BJ (cell line): ENCODE measurements around the gene CD244. TPM values are rescaled to one million over a fixed set of nuclear protein-coding genes. Genes with fewer than 3 reads are reported as not detected.

ENCODE experiments used
- CTCF ChIA-PET: fragments of 350-600 bp; formaldehyde crosslinking; extraction: SDS; loops from one replicate; lab custom pipeline; 2021; ENCODE audit warnings: antibody characterized with exemption, inconsistent platforms; lab: Yijun Ruan, JAX
- POLR2A ChIA-PET: fragments of 300-600 bp; sonication (Branson Sonifier 250); formaldehyde crosslinking; extraction: SDS; loops from one replicate; lab custom pipeline; 2021; ENCODE audit warnings: antibody characterized with exemption; lab: Charles Lee
- DNase-seq: peaks from one replicate; pipeline ENCODE4 v3.0.0-alpha.2; 2011; ENCODE audit warnings: low read depth
- H3K27me3 ChIP-seq: 2 replicates; pipeline ENCODE4 v1.6.0; 2011; ENCODE audit warnings: low read length; ENCODE audit not compliant: control insufficient read depth, insufficient read depth
- H3K36me3 ChIP-seq: 2 replicates; pipeline ENCODE4 v1.5.1; 2011; ENCODE audit warnings: low read length; ENCODE audit not compliant: control insufficient read depth, insufficient read depth
- H3K4me3 ChIP-seq: 2 replicates; pipeline ENCODE4 v1.5.1; 2011; ENCODE audit warnings: low read depth, mild to moderate bottlenecking, control low read depth, low read length
- CTCF ChIP-seq: IDR thresholded peaks from 2 replicates; pipeline ENCODE4 v1.5.1; 2011; ENCODE audit warnings: low read depth, mild to moderate bottlenecking, control low read depth, inconsistent platforms, low read length, moderate library complexity; ENCODE audit not compliant: insufficient read depth
- polyA plus RNA-seq: library from polyadenylated mRNA; depleted of rRNA; stranded (reverse); fragments of >200 nt; gene quantifications from 2 replicates; pipeline ENCODE4 v1.2.3, GENCODE V29; 2011

The CD244 gene
- polyA plus RNA-seq, 1 experiment: not detected

GRCh38 chr1:160830321-160831153 is 32.1 kb downstream of the CD244 start:
- H3K27me3 ChIP-seq: no peaks in the 10 kb centered on the region; the same call in 1 of the 2 replicates
- H3K36me3 ChIP-seq: no peaks in the 10 kb centered on the region
- DNase-seq: no peak
- no peak overlapping the region for H3K4me3 ChIP-seq
- ChIA-PET CTCF (interaction anchor here (0.6 to 1.4 kb wide), 2 partner anchors 155 to 176 kb away, joined by 3 to 4 read pairs; no protein-coding TSS in a partner anchor), POLR2A (no interaction called here)
- TF ChIP-seq CTCF: peak; percentile 55

DNA sequence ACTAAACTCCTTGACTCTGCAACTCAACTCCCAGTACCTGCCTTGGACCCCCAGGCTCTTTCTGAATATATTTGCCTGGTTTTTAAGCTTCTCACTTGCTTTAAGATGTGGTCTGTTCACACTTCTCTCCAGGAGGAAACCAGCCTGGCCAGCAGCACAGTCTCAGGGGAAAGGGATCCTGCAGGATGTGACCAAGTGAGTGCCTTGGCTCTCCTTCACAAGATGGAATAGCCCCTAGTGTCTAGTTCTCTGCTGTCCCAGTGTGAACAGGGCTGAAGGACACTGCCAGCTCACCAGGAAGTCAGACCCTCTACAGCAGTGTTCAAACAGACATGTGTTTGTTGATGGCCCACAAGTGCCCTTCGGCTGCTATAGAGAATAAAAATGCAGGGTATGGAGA is 32.9 kb downstream of the CD244 start:
- POLR2A ChIA-PET: no interaction called here
- DNase-seq: no peak
- CTCF ChIA-PET: interaction anchor here (1.4 kb wide), 1 partner anchor 155 kb away, joined by 4 read pairs; no protein-coding TSS in a partner anchor
- no peak overlapping the region for H3K4me3 ChIP-seq
- no peak for TF ChIP-seq CTCF
- H3K27me3 ChIP-seq: no peaks in the 10 kb centered on the region; the same call in 1 of the 2 replicates
- no peaks in the 10 kb centered on the region for H3K36me3 ChIP-seq

DNA sequence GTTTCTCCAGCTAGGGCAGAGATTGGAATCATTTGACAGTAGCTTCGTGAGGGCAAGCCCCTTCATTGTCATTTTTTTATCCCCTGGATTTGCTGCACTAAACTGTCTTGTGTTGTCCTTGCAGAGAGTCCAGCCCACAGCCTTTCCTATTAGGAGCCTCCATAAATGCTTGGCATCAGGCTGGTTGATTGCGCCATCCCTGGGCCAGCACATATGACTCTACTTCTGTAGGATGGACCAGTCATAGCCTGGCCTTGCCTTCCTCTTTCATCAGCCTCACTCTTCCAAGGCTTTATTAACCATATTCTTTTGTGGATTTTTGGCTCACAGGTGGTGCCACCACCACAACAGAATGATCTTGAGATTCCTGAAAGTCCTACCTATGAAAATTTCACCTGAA is 35.3 kb downstream of the CD244 start:
- Histone ChIP-seq H3K27me3 (no peaks in the 10 kb centered on the region), H3K4me3 (no peak overlapping the region), H3K36me3 (no peaks in the 10 kb centered on the region)
- TF ChIP-seq CTCF: no peak
- no peak for DNase-seq
- ChIA-PET CTCF (interaction anchor here (0.9 kb wide), 1 partner anchor 10 kb away, joined by 3 read pairs; no protein-coding TSS in a partner anchor), POLR2A (no interaction called here)

GRCh38 chr1:160826546-160826945 is 36.1 kb downstream of the CD244 start:
- no peaks in the 10 kb centered on the region for H3K27me3 ChIP-seq
- no peak overlapping the region for H3K4me3 ChIP-seq
- POLR2A ChIA-PET: no interaction called here
- no peaks in the 10 kb centered on the region for H3K36me3 ChIP-seq
- no peak for TF ChIP-seq CTCF
- DNase-seq: no peak
- CTCF ChIA-PET: no interaction called here

- H3K27me3 ChIP-seq: no peaks in the 10 kb centered on the region
- TF ChIP-seq CTCF: no peak
- ChIA-PET CTCF (no interaction called here), POLR2A (no interaction called here)
- no peak overlapping the region for H3K4me3 ChIP-seq
- DNase-seq: no peak
- no peaks in the 10 kb centered on the region for H3K36me3 ChIP-seq
Observed at GRCh38 chr1:160823296-160823695, 39.4 kb downstream of the CD244 start.
